Hematopoietic multipotent progenitor cell treated with erythropoietin and hydrocortisone succinate and interleukin-3 and kit ligand, for 8 days (in vitro differentiated cells): ENCODE results near the gene APOBEC3C.
"Not testable (repeated sequence)": the region's sequence is repeated elsewhere in the genome, so short reads cannot be mapped to it uniquely, and the experiment has no call there.

ENCODE experiments used
- DNase-seq: peaks from one replicate; pipeline ENCODE4 v3.0.0-alpha.2; 2015

APOBEC3C gene

GRCh38 chr22:38984224-38984623, 29.8 kb upstream of the APOBEC3C start:
- DNase-seq: peak; percentile 43

- not testable (repeated sequence) for DNase-seq
These were observed 29.0 kb upstream of the APOBEC3C start for GRCh38 chr22:38984784-38985757.

- no peak for DNase-seq
These were observed 27.4 kb upstream of the APOBEC3C start for GRCh38 chr22:38986629-38987028.

- no peak for DNase-seq
These were observed 26.7 kb upstream of the APOBEC3C start for GRCh38 chr22:38987171-38987895.

GRCh38 chr22:38989466-38989865, 24.6 kb upstream of the APOBEC3C start:
- DNase-seq: no peak

GRCh38 chr22:38992871-38993371, 21.1 kb upstream of the APOBEC3C start:
- DNase-seq: peak; percentile 12

GRCh38 chr22:38996105-38996504, 18.0 kb upstream of the APOBEC3C start:
- DNase-seq: no peak

- no peak for DNase-seq
These were observed 16.5 kb upstream of the APOBEC3C start for GRCh38 chr22:38997518-38997917.

- DNase-seq: peak; percentile 84
These were observed 10.9 kb upstream of the APOBEC3C start for GRCh38 chr22:39003165-39003638.

GRCh38 chr22:39007177-39007576, 6.9 kb upstream of the APOBEC3C start:
- no peak for DNase-seq

GRCh38 chr22:39008271-39008850, 5.7 kb upstream of the APOBEC3C start:
- not testable (repeated sequence) for DNase-seq

GRCh38 chr22:39010946-39011345, 3.1 kb upstream of the APOBEC3C start:
- no peak for DNase-seq

- DNase-seq: peak; percentile 28
These were observed 1.2 kb upstream of the APOBEC3C start for GRCh38 chr22:39012533-39013511.

GRCh38 chr22:39013561-39013941, 506 bp upstream of the APOBEC3C start:
- DNase-seq: peak; percentile 58

GRCh38 chr22:39014723-39015121, 665 bp downstream of the APOBEC3C start:
- not testable (repeated sequence) for DNase-seq

- no peak for DNase-seq
These were observed 2.5 kb downstream of the APOBEC3C start for GRCh38 chr22:39016592-39016991.

GRCh38 chr22:39017596-39018365, 3.7 kb downstream of the APOBEC3C start:
- no peak for DNase-seq

- DNase-seq: not testable (repeated sequence)
These were observed 6.1 kb downstream of the APOBEC3C start for GRCh38 chr22:39020021-39020651.

- DNase-seq: no peak
These were observed 7.6 kb downstream of the APOBEC3C start for GRCh38 chr22:39021552-39022250.
